GM23338 (cell line): ENCODE results near the gene VBP1. TPM values are rescaled to one million over a fixed set of nuclear protein-coding genes. Genes with fewer than 3 reads are reported as not detected.

Source experiments
- ATAC-seq: fragments of 200-7000 bp; cut with Tn5 transposase; 3 replicates; pipeline ENCODE4 v1.9.1; 2020
- DNase-seq: peaks from one replicate; pipeline ENCODE4 v3.0.0-alpha.2; 2015; ENCODE audit warnings: low spot score
- H2AFZ ChIP-seq: fragments of 200-600 bp; sonication (generic); 2 replicates; pipeline ENCODE4 v1.8.0; 2016; ENCODE audit warnings: antibody characterized with exemption, mild to moderate bottlenecking, moderate library complexity
- H3F3A ChIP-seq: fragments of 200-600 bp; sonication (generic); replicated peaks from 2 replicates; pipeline ENCODE4 v1.8.0; 2017; ENCODE audit warnings: antibody characterized with exemption, mixed run types, low read depth
- H3K27ac ChIP-seq: fragments of 200-600 bp; sonication (generic); 2 replicates; pipeline ENCODE4 v1.6.1; 2016; ENCODE audit warnings: low read depth
- H3K27me3 ChIP-seq: fragments of 200-600 bp; sonication (generic); 2 replicates; pipeline ENCODE4 v1.8.0; 2016; ENCODE audit warnings: mild to moderate bottlenecking, mixed run types, moderate library complexity; ENCODE audit not compliant: insufficient read depth
- H3K36me3 ChIP-seq: fragments of 200-600 bp; sonication (generic); 2 replicates; pipeline ENCODE4 v1.8.0; 2016; ENCODE audit warnings: mild to moderate bottlenecking; ENCODE audit not compliant: insufficient read depth
- H3K4me1 ChIP-seq: fragments of 200-600 bp; sonication (generic); 2 replicates; pipeline ENCODE4 v1.8.0; 2016; ENCODE audit warnings: mild to moderate bottlenecking, moderate library complexity; ENCODE audit not compliant: insufficient read depth
- H3K4me2 ChIP-seq: fragments of 200-600 bp; sonication (generic); 2 replicates; pipeline ENCODE4 v1.7.1; 2017; ENCODE audit warnings: mixed run types
- H3K4me3 ChIP-seq: fragments of 200-600 bp; sonication (generic); 2 replicates; pipeline ENCODE4 v1.6.1; 2016; ENCODE audit warnings: mixed run types
- H3K79me2 ChIP-seq: fragments of 200-600 bp; sonication (generic); replicated peaks from 2 replicates; pipeline ENCODE4 v1.8.0; 2017; ENCODE audit warnings: mild to moderate bottlenecking; ENCODE audit not compliant: insufficient read depth
- H3K9me2 ChIP-seq: fragments of 200-600 bp; sonication (generic); 2 replicates; pipeline ENCODE4 v1.8.0; 2017; ENCODE audit not compliant: insufficient read depth
- H4K20me1 ChIP-seq: fragments of 200-600 bp; sonication (generic); replicated peaks from 2 replicates; pipeline ENCODE4 v1.8.0; 2017; ENCODE audit warnings: mild to moderate bottlenecking; ENCODE audit not compliant: insufficient read depth
- H3K27ac Mint-ChIP-seq: 2 replicates; pipeline ENCODE4 v1.8.0; 2020; ENCODE audit warnings: inconsistent platforms, mild to moderate bottlenecking, moderate library complexity, mixed read lengths
- H3K27me3 Mint-ChIP-seq: 3 replicates; pipeline ENCODE4 v1.8.0; 2022; ENCODE audit warnings: low read depth, mild to moderate bottlenecking, moderate library complexity, mixed read lengths, inconsistent platforms; ENCODE audit not compliant: insufficient read depth, poor library complexity
- H3K36me3 Mint-ChIP-seq: 3 replicates; pipeline ENCODE4 v1.8.0; 2021; ENCODE audit warnings: low read depth, mild to moderate bottlenecking, inconsistent platforms, moderate library complexity, mixed read lengths
- H3K4me1 Mint-ChIP-seq: 3 replicates; pipeline ENCODE4 v1.8.0; 2020; ENCODE audit warnings: mild to moderate bottlenecking, inconsistent platforms, mixed read lengths
- H3K4me3 Mint-ChIP-seq: 3 replicates; pipeline ENCODE4 v1.8.0; 2021; ENCODE audit warnings: moderate library complexity, mild to moderate bottlenecking, inconsistent platforms, mixed read lengths
- H3K9me3 Mint-ChIP-seq: 3 replicates; pipeline ENCODE4 v1.8.0; 2020; ENCODE audit warnings: moderate library complexity, mild to moderate bottlenecking, inconsistent platforms, mixed read lengths
- CREB1 ChIP-seq: fragments of 250-450 bp; sonication (Bioruptor Pico); IDR thresholded peaks from 2 replicates; pipeline ENCODE4 v1.5.0; 2020; ENCODE audit warnings: low read depth, mild to moderate bottlenecking, moderate library complexity
- EZH2 ChIP-seq: fragments of 200-600 bp; sonication (generic); IDR thresholded peaks from one replicate; pipeline ENCODE4 v1.8.0; 2017; ENCODE audit warnings: antibody characterized with exemption, mild to moderate bottlenecking, low read depth; ENCODE audit not compliant: unreplicated experiment
- EZH2phosphoT487 ChIP-seq: fragments of 200-600 bp; sonication (generic); IDR thresholded peaks from one replicate; pipeline ENCODE4 v1.8.1; 2018; ENCODE audit warnings: antibody characterized with exemption; ENCODE audit not compliant: unreplicated experiment
- JUNB ChIP-seq: IDR thresholded peaks from one replicate; pipeline ENCODE4 v1.6.1; 2016; ENCODE audit warnings: antibody characterized with exemption; ENCODE audit not compliant: unreplicated experiment
- POLR2AphosphoS5 ChIP-seq: IDR thresholded peaks from 2 replicates; pipeline ENCODE4 v1.6.1; 2016; ENCODE audit warnings: antibody characterized with exemption, low read depth
- ZNF114 ChIP-seq: fragments of 250-450 bp; sonication (Bioruptor Pico); IDR thresholded peaks from 2 replicates; pipeline ENCODE4 v1.5.0; 2020; ENCODE audit warnings: mild to moderate bottlenecking, moderate library complexity
- ZNF331 ChIP-seq: fragments of 250-450 bp; sonication (Bioruptor Pico); IDR thresholded peaks from 2 replicates; pipeline ENCODE4 v1.5.0; 2020; ENCODE audit warnings: low read depth, mild to moderate bottlenecking, moderate library complexity
- polyA plus RNA-seq: library from polyadenylated mRNA; unstranded; fragments of >200 nt; fragmentation: Nextera tagmentation; extraction: Ambion mirVana; gene quantifications from 2 replicates; pipeline ENCODE4 v1.2.1, GENCODE V29; 2016
- total RNA-seq: library from RNA; depleted of rRNA; stranded (reverse); fragments of >200 nt; shearing (Covaris generic); gene quantifications from 2 replicates; pipeline ENCODE4 v1.2.3, GENCODE V29; 2014
- TF ChIP-seq, protein P1 (sequence below): IDR thresholded peaks from 2 replicates; pipeline ENCODE4 v1.6.1; 2016; ENCODE audit warnings: antibody characterized with exemption
- TF ChIP-seq, protein P2 (sequence below), 2 experiments: fragments of 200-600 bp in 1 of 2; sonication (generic) in 1 of 2; conservative IDR thresholded peaks; 2 replicates each; pipeline versions ENCODE4 v1.5.1 to v1.6.1; 2016 to 2017; ENCODE audit warnings: antibody characterized with exemption in 2 of 2, low read depth in 2 of 2, mild to moderate bottlenecking in 2 of 2, moderate library complexity in 1 of 2
- TF ChIP-seq, protein P3 (sequence below): fragments of 250-450 bp; sonication (Bioruptor Pico); IDR thresholded peaks from 2 replicates; pipeline ENCODE4 v1.5.0; 2020; ENCODE audit warnings: mild to moderate bottlenecking, moderate library complexity

The VBP1 gene
- total and polyA plus RNA-seq, 2 experiments from 2014 or later: 62.5 to 84.4 TPM

DNA sequence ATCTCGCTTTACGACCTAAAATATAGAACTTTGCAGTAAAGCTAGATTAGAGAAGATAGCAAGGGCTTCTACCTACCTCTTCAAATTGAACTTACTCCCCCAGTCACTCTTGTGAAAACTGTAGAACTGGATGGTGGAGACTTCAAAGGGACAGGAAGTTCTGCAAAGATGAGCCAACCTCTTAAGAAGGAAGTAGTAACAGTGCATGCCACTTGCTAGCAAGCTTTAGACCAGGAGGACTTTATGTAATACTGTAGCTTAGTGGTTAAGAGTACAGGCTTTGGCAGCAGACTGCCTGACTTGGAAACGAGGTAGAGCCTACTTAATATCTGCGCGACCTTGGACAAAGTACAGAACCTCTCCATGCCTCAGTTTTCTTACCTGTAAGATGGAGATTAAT lies 27.5 kb upstream of the VBP1 start (continued):
- TF ChIP-seq ZNF331 (CRISPR knock-in tag) (no peak), ZNF114 (CRISPR knock-in tag) (no peak)
- TF ChIP-seq, protein P1, sequence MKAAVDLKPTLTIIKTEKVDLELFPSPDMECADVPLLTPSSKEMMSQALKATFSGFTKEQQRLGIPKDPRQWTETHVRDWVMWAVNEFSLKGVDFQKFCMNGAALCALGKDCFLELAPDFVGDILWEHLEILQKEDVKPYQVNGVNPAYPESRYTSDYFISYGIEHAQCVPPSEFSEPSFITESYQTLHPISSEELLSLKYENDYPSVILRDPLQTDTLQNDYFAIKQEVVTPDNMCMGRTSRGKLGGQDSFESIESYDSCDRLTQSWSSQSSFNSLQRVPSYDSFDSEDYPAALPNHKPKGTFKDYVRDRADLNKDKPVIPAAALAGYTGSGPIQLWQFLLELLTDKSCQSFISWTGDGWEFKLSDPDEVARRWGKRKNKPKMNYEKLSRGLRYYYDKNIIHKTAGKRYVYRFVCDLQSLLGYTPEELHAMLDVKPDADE: no peak
- TF ChIP-seq, protein P2, sequence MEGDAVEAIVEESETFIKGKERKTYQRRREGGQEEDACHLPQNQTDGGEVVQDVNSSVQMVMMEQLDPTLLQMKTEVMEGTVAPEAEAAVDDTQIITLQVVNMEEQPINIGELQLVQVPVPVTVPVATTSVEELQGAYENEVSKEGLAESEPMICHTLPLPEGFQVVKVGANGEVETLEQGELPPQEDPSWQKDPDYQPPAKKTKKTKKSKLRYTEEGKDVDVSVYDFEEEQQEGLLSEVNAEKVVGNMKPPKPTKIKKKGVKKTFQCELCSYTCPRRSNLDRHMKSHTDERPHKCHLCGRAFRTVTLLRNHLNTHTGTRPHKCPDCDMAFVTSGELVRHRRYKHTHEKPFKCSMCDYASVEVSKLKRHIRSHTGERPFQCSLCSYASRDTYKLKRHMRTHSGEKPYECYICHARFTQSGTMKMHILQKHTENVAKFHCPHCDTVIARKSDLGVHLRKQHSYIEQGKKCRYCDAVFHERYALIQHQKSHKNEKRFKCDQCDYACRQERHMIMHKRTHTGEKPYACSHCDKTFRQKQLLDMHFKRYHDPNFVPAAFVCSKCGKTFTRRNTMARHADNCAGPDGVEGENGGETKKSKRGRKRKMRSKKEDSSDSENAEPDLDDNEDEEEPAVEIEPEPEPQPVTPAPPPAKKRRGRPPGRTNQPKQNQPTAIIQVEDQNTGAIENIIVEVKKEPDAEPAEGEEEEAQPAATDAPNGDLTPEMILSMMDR (conservative IDR thresholded peaks at IDR 0.05; ENCODE audit: low read depth in 2 of 2): no peak

DNA sequence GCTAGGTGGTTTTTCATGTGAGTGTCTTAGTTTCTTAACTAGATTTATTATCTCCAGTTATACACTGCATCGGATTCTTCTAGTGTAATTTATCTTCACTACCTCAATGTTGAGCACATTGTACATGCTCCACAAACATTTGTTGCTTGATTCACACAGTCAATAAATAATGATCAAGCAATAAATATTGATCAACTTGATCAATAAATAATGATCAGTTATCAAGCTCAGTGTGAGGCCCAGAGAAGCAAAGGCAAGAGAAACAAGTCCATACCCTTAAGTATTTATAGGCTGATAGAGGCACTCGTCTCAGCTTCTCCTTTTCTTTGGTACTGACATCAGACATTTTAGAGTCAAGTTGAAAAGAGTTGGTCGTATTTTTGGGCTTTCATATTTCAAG lies 5.1 kb upstream of the VBP1 start:
- Histone ChIP-seq H4K20me1 (no peaks in the 10 kb centered on the region), H3K4me1 (no peaks in the 10 kb centered on the region), H3K4me2 (no peak overlapping the region), H2AFZ (no peak overlapping the region), H3K27me3 (peaks cover 14% of the 10 kb centered on the region; the same call in 1 of the 2 replicates), H3K79me2 (no peaks in the 10 kb centered on the region), H3K4me3 (no peak overlapping the region), H3F3A (no peaks in the 10 kb centered on the region), H3K36me3 (no peaks in the 10 kb centered on the region), H3K9me2 (no peaks in the 10 kb centered on the region), H3K27ac (no peak overlapping the region)
- DNase-seq: no peak
- Mint-ChIP-seq H3K27ac (no peak overlapping the region), H3K27me3 (no peaks in the 10 kb centered on the region), H3K36me3 (no peaks in the 10 kb centered on the region), H3K9me3 (no peaks in the 10 kb centered on the region), H3K4me3 (no peak overlapping the region), H3K4me1 (no peaks in the 10 kb centered on the region)
- no peak for ATAC-seq
- TF ChIP-seq POLR2AphosphoS5 (no peak), JUNB (no peak), EZH2 (no peak), CREB1 (CRISPR knock-in tag) (no peak)

DNA sequence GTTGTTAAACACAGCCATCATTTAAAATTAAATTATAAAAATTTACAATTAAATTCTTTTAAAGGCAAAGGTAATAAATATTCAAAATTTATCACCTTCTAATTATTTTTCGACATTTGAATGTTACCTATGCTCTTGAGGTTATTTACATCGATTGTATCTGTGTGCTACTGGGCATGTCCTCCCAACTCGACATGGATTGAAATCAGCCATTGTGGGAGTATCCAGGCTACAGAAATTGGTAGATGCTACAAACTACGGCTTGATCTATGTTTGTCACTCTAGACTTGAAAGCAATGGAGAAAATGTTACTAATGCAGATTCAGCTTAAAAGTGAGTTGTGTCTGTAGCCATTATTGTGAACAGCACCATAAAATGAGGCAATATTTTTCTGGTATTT lies 2.5 kb upstream of the VBP1 start:
- Histone ChIP-seq H3F3A (no peaks in the 10 kb centered on the region), H3K36me3 (no peaks in the 10 kb centered on the region), H3K79me2 (peaks cover 20% of the 10 kb centered on the region), H3K9me2 (no peaks in the 10 kb centered on the region), H4K20me1 (no peaks in the 10 kb centered on the region; the same call in 1 of the 2 replicates), H3K4me2 (no peak overlapping the region), H3K4me1 (0 out of 2 replicates have a peak, but pooled peaks cover 3% of the 10 kb centered on the region), H3K27me3 (peaks cover 14% of the 10 kb centered on the region; the same call in 1 of the 2 replicates), H2AFZ (no peak overlapping the region), H3K27ac (no peak overlapping the region), H3K4me3 (no peak overlapping the region)
- Mint-ChIP-seq H3K4me3 (no peak overlapping the region), H3K9me3 (no peaks in the 10 kb centered on the region), H3K36me3 (no peaks in the 10 kb centered on the region), H3K4me1 (peaks cover 9% of the 10 kb centered on the region; the same call in 1 of the 3 replicates), H3K27ac (no peak overlapping the region), H3K27me3 (no peaks in the 10 kb centered on the region)
- ATAC-seq (no peak), DNase-seq (no peak)
- TF ChIP-seq EZH2 (no peak), EZH2phosphoT487 (no peak), JUNB (no peak)
- TF ChIP-seq, protein P3, sequence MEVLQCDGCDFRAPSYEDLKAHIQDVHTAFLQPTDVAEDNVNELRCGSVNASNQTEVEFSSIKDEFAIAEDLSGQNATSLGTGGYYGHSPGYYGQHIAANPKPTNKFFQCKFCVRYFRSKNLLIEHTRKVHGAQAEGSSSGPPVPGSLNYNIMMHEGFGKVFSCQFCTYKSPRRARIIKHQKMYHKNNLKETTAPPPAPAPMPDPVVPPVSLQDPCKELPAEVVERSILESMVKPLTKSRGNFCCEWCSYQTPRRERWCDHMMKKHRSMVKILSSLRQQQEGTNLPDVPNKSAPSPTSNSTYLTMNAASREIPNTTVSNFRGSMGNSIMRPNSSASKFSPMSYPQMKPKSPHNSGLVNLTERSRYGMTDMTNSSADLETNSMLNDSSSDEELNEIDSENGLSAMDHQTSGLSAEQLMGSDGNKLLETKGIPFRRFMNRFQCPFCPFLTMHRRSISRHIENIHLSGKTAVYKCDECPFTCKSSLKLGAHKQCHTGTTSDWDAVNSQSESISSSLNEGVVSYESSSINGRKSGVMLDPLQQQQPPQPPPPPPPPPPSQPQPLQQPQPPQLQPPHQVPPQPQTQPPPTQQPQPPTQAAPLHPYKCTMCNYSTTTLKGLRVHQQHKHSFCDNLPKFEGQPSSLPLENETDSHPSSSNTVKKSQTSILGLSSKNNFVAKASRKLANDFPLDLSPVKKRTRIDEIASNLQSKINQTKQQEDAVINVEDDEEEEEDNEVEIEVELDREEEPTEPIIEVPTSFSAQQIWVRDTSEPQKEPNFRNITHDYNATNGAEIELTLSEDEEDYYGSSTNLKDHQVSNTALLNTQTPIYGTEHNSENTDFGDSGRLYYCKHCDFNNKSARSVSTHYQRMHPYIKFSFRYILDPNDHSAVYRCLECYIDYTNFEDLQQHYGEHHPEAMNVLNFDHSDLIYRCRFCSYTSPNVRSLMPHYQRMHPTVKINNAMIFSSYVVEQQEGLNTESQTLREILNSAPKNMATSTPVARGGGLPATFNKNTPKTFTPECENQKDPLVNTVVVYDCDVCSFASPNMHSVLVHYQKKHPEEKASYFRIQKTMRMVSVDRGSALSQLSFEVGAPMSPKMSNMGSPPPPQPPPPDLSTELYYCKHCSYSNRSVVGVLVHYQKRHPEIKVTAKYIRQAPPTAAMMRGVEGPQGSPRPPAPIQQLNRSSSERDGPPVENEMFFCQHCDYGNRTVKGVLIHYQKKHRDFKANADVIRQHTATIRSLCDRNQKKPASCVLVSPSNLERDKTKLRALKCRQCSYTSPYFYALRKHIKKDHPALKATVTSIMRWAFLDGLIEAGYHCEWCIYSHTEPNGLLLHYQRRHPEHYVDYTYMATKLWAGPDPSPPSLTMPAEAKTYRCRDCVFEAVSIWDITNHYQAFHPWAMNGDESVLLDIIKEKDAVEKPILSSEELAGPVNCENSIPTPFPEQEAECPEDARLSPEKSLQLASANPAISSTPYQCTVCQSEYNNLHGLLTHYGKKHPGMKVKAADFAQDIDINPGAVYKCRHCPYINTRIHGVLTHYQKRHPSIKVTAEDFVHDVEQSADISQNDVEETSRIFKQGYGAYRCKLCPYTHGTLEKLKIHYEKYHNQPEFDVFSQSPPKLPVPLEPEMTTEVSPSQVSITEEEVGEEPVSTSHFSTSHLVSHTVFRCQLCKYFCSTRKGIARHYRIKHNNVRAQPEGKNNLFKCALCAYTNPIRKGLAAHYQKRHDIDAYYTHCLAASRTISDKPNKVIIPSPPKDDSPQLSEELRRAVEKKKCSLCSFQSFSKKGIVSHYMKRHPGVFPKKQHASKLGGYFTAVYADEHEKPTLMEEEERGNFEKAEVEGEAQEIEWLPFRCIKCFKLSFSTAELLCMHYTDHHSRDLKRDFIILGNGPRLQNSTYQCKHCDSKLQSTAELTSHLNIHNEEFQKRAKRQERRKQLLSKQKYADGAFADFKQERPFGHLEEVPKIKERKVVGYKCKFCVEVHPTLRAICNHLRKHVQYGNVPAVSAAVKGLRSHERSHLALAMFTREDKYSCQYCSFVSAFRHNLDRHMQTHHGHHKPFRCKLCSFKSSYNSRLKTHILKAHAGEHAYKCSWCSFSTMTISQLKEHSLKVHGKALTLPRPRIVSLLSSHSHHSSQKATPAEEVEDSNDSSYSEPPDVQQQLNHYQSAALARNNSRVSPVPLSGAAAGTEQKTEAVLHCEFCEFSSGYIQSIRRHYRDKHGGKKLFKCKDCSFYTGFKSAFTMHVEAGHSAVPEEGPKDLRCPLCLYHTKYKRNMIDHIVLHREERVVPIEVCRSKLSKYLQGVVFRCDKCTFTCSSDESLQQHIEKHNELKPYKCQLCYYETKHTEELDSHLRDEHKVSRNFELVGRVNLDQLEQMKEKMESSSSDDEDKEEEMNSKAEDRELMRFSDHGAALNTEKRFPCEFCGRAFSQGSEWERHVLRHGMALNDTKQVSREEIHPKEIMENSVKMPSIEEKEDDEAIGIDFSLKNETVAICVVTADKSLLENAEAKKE (CRISPR knock-in tag): no peak
